Liver (tissue), 2 donors: ENCODE measurements around the gene TRAPPC8.

ENCODE experiments used
- SP1 ChIP-seq: IDR thresholded peaks from 2 replicates; pipeline ENCODE4 v1.6.1; 2018; ENCODE audit warnings: antibody characterized with exemption, mild to moderate bottlenecking
- ZBTB33 ChIP-seq: IDR thresholded peaks from 2 replicates; pipeline ENCODE4 v1.6.1; 2016; ENCODE audit warnings: antibody characterized with exemption
- donor health status: healthy.

- TF ChIP-seq ZBTB33 (no peak), SP1 (no peak)
Measured at GRCh38 chr18:31876707-31877106, 66.2 kb downstream of the TRAPPC8 start.
